Gastroesophageal sphincter (tissue), 3 donors: ENCODE data around the gene PCSK5.

Experiments
- CTCF ChIP-seq, 4 experiments: fragments of 200-600 bp in 2 of 4; fragments of 450-650 bp in 2 of 4; sonication (generic) in 1 of 4; IDR thresholded peaks; one replicate each; pipeline ENCODE4 v1.5.1; 2017 to 2019; ENCODE audit warnings: antibody characterized with exemption in 4 of 4, mild to moderate bottlenecking in 2 of 4, moderate library complexity in 2 of 4
- POLR2A ChIP-seq, 2 donors: fragments of 450-650 bp; IDR thresholded peaks; one replicate each; pipeline ENCODE4 v1.6.1; 2017; ENCODE audit warnings: antibody characterized with exemption in 2 of 2, mild to moderate bottlenecking in 2 of 2, moderate library complexity in 1 of 2

DNA sequence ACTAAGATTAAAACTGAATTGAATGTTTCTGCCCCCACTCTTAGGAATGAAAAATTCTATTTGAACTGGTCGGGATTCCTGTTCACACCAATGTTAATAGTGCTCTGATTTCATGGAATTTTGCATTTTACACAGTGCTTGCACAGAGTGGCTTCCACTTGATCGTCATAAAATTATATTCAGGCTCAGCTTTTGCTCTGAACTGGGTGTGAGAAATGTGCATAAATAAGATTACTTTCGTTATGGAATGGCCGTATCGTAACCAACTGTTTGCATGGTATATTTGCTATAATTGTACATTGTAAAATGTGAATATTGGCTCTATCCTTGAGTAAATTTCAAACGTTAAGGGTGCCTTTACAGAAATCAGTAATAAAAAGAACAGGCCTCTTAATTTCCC is 262.9 kb downstream of the PCSK5 start:
- TF ChIP-seq CTCF (IDR thresholded peaks at IDR 0.05) (no peak), POLR2A (IDR thresholded peaks at IDR 0.05) (no peak)
